ENCODE data around the gene DIP2C. TPM values are rescaled to one million over a fixed set of nuclear protein-coding genes. Genes with fewer than 3 reads are reported as not detected.

The DIP2C gene
- total RNA-seq, 1 donor from 2014 or later = 0.53 TPM

DNA sequence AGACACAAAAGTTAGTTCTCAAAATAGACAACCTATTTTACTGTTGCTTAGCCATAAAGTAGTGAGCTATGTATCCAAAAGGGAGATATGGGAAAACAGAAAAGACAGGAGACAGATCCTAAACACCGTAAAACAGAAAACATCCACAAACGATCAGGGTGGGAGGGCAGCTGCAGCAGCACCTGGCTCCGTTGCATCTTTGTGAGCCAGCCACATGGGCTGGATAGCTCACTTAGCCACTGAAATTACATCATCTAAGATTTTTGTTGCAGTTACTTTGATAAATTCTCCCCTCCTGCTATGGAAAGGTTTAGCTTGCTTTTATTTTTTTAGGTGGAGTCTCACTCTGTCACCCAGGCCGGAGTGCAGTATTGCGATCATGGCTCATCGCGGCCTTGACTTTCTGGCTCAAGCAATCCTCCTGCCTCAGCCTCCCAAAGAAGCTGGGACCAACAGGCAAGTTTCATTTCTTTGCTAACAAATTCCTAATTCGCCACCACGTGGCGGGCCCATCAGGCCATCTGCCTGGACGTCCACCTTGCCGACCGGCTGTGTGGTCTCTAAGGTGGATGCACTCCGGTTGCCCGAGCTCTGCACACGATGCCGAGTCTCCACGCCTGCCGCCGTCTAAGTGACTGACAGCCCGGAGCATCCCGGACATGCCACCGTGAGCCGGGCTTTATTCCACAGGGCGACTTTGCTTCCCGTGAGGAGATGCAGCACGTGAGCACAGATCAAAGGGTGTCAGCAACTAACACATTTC, 159.8 kb downstream of the DIP2C start:
- Histone ChIP-seq H3K27me3 (ENCODE audit: control insufficient read depth, insufficient read depth, low read length) (no peaks in the 10 kb centered on the region), H3K36me3 (ENCODE audit: control insufficient read depth, insufficient read depth, low read length) (no peaks in the 10 kb centered on the region), H3K4me3 (ENCODE audit: low read depth, low read length) (no peak overlapping the region)
- TF ChIP-seq, protein P1, sequence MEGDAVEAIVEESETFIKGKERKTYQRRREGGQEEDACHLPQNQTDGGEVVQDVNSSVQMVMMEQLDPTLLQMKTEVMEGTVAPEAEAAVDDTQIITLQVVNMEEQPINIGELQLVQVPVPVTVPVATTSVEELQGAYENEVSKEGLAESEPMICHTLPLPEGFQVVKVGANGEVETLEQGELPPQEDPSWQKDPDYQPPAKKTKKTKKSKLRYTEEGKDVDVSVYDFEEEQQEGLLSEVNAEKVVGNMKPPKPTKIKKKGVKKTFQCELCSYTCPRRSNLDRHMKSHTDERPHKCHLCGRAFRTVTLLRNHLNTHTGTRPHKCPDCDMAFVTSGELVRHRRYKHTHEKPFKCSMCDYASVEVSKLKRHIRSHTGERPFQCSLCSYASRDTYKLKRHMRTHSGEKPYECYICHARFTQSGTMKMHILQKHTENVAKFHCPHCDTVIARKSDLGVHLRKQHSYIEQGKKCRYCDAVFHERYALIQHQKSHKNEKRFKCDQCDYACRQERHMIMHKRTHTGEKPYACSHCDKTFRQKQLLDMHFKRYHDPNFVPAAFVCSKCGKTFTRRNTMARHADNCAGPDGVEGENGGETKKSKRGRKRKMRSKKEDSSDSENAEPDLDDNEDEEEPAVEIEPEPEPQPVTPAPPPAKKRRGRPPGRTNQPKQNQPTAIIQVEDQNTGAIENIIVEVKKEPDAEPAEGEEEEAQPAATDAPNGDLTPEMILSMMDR (IDR thresholded peaks at IDR 0.05; ENCODE audit: insufficient read depth, low read length, severe bottlenecking) = no peak
- FAIRE-seq = no peak
- no peak for DNase-seq (ENCODE audit: low read depth)

DNA sequence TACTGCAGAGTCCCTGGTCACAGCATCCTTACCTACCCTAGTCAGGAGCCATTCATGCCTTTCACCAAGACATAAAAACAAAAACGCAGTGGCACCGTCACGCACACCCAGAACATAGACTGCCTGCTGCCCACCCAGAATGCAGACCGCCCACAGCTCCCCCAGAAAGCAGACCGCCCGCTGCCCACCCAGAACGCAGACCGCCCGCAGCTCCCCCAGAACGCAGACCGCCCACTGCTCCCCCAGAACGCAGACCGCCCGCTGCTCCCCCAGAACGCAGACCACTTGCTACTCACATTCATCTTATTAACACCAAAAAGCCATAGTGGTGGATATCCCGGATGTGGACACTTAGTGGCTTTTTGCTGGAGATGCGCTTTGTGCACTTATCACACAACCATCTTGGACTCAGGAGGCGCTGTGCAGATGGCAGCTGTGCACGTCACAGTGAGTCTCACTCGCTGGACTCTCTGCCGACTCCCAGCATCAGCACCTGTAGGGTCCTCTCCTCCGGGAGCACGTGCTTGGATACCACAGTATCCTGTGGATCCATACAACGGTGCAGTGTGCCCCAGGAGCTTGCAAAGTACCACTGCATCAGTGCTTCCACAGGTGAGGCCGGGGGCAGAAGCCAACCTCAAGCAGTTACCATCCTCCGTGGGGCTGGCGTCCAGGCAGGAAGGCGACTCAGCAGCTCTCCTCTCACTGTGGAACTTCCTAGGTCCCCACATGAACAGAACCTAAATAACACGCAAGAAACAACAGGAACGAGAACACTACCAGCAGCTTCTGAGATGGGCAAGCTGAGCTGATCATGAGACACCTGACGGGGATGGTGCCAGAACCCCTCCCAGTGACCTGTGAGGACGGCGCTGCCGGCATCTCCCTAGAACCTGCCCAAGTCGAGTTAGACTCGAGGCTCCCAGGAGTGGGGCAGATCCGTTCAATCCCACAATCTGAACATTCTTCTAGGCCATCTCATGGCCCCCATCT, 161.0 kb downstream of the DIP2C start:
- Histone ChIP-seq H3K27me3 (ENCODE audit: control insufficient read depth, insufficient read depth, low read length) (no peaks in the 10 kb centered on the region), H3K4me3 (ENCODE audit: low read depth, low read length) (no peak overlapping the region), H3K36me3 (ENCODE audit: control insufficient read depth, insufficient read depth, low read length) (no peaks in the 10 kb centered on the region)
- DNase-seq (ENCODE audit: low read depth) (no peak), FAIRE-seq (no peak)
- TF ChIP-seq, protein P1 (IDR thresholded peaks at IDR 0.05; ENCODE audit: insufficient read depth, low read length, severe bottlenecking) = no peak

DNA sequence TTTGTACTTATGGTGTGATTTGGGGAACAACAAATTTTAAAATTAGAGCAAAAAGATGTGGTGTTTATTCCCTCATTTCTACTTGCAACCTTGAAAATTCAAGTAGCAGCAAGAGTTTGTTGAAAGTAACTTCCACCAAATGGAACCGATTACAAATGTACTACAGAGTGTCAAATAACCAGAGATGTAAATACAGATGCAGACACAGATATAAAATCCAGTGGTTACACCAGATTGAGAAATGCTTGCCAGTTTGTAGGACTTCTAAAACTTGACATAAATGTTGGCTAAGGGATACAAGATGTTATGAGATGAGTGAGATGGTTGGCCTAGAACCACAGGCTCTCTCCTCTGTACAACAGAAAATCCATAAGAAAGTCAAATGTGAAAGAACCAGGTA, 162.1 kb downstream of the DIP2C start:
- DNase-seq (ENCODE audit: low read depth) = no peak
- no peak for FAIRE-seq
- no peaks in the 10 kb centered on the region for H3K36me3 ChIP-seq (ENCODE audit: control insufficient read depth, insufficient read depth, low read length)
- no peaks in the 10 kb centered on the region for H3K27me3 ChIP-seq (ENCODE audit: control insufficient read depth, insufficient read depth, low read length)
- TF ChIP-seq, protein P1 (IDR thresholded peaks at IDR 0.05; ENCODE audit: insufficient read depth, low read length, severe bottlenecking) = no peak
- H3K4me3 ChIP-seq (ENCODE audit: low read depth, low read length) = no peak overlapping the region

DNA sequence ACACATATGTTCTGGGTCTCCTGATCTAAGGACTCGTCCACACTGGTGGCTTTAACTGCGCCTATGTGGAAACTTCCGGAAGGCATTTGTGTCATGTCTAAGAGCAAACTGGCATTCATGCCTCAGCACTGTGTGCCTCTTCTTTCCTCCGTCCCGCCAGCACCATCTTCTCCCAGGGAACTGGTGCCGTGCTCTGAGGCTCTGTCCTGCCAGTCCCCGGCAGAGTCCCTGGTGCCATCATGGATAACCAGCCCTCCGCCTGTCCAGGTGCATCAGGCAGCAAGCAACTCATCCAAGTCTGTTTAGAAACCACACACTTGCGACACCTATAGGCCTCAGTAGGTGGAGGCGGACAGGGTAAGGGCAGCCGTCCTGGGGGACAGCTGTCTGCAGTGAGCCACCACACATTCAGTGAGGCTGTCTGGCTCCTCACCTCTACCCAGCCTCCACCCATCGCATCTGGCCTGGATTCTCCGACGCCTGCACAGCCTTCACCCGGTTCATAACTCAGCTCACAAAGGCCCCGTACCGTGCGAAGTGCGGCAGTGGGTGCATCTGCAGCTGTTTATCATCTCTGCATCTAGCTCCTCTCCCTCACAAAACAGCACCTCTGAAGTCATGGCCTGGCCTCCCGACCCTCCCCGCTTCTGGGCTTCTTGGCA, 162.7 kb downstream of the DIP2C start:
- no peaks in the 10 kb centered on the region for H3K27me3 ChIP-seq (ENCODE audit: control insufficient read depth, insufficient read depth, low read length)
- H3K36me3 ChIP-seq (ENCODE audit: control insufficient read depth, insufficient read depth, low read length) = no peaks in the 10 kb centered on the region
- TF ChIP-seq, protein P1 (IDR thresholded peaks at IDR 0.05; ENCODE audit: insufficient read depth, low read length, severe bottlenecking) = no peak
- no peak overlapping the region for H3K4me3 ChIP-seq (ENCODE audit: low read depth, low read length)
- FAIRE-seq (no peak), DNase-seq (ENCODE audit: low read depth) (no peak)

DNA sequence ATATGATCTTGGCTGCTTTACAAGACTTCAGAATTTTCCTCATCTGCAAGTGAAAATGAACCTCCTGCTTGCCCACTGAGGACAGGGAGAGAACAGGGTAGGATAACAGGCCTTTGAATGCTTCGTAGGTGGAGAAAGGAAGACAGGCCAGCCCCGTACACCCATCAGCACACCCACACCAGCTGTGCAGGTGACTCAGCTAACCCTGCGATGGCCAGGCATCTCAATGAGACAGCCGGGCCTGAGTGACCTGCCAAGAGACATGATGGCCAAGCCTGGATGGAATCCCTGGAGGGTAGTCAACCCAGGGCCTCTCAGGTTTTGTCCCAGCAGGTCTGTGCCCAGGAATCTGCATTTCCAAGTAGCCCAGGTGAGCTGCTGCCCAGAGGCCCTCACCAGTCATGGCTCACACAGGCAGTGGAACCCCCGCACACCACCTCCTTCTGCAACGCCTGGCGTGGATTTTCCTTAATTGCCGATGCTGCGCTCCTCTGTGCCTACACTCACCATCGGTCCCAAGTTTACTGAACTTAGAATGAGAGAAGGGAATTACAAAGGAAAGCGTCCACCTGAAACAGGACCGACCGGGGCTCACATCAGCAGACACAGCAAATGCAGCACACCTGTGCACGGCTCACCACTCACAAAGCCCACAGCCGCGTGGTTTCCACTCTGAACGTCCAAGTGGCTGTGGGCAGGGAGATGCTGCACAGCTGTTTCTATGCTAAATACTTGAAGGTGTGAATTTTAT, 163.7 kb downstream of the DIP2C start:
- no peak overlapping the region for H3K4me3 ChIP-seq (ENCODE audit: low read depth, low read length)
- no peaks in the 10 kb centered on the region for H3K36me3 ChIP-seq (ENCODE audit: control insufficient read depth, insufficient read depth, low read length)
- DNase-seq (ENCODE audit: low read depth) (no peak), FAIRE-seq (no peak)
- H3K27me3 ChIP-seq (ENCODE audit: control insufficient read depth, insufficient read depth, low read length) = no peaks in the 10 kb centered on the region
- TF ChIP-seq, protein P1 (IDR thresholded peaks at IDR 0.05; ENCODE audit: insufficient read depth, low read length, severe bottlenecking) = no peak

All from bronchial epithelial cell (primary cell).